GM08714 (cell line): ENCODE measurements around the gene CENPE.

ENCODE experiments used
- H3K4me3 ChIP-seq: fragments of 200-500 bp; sonication (Bioruptor generic); 2 replicates; pipeline ENCODE4 v1.5.1; 2014; ENCODE audit warnings: mild to moderate bottlenecking, low read length, inconsistent platforms
- ZNF274 ChIP-seq: IDR thresholded peaks from 2 replicates; pipeline ENCODE4 v1.6.1; 2012; ENCODE audit warnings: mild to moderate bottlenecking, low read depth, low read length

The CENPE gene

GRCh38 chr4:103099691-103100392, 98.3 kb downstream of the CENPE start, which contains the start of gene BDH2:
BDH2 (minus strand) TSS chr4:103099834; CDS start chr4:103096254, 3,580 bp downstream.
- TF ChIP-seq ZNF274: no peak
- H3K4me3 ChIP-seq: peak within 1 kb of the TSS; percentile 69

- peak overlapping the region; percentile 69 for H3K4me3 ChIP-seq
- TF ChIP-seq ZNF274: no peak
Observed at GRCh38 chr4:103098756-103099440, 99.2 kb downstream of the CENPE start.

- H3K4me3 ChIP-seq: no peak overlapping the region
Observed at GRCh38 chr4:103098341-103098740, 99.8 kb downstream of the CENPE start.

DNA sequence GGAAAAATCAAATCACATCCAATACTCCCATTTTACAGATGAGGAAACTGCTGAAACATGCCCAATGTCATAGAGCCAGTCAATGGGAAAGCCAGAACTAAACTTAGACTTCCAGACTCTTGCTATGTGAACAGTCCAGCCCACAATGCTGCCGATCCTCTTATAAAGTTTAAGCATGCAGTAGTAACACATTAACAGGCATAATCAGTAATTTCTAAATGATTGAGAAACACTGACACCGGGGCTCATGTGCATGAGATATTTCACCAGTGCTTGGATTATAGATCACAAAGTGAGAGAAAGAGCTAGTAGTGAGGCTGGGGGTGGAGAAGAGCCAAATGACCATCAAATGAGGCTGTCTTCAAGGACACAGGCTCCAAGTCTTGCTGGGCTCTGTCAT, 101.0 kb downstream of the CENPE start:
- no peak for TF ChIP-seq ZNF274
- no peak overlapping the region for H3K4me3 ChIP-seq

More at GRCh38 chr4:103098341-103098740, 99.8 kb downstream of the CENPE start:
- TF ChIP-seq ZNF274: no peak

- H3K4me3 ChIP-seq: no peak overlapping the region
- TF ChIP-seq ZNF274: no peak
Observed at GRCh38 chr4:103095080-103095479, 103.1 kb downstream of the CENPE start.

DNA sequence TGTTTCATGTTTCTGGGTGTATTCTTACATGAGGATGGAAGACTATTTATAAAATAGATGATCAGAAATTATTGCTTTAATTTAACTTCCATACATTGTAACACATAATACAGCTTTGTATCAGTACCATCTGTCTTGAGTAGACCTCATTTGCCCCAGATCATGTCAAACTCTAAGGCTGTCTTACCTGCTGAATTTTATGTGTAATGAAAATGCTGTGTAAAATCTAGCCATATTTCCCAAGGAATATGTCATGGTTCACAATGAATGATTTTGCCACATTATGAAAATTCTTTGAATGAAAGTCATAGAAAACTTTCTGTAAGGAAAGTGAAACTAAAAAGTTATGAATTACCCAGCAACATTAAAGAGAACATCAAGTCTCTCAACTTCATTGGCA, 105.9 kb downstream of the CENPE start:
- H3K4me3 ChIP-seq: no peak overlapping the region
- TF ChIP-seq ZNF274: no peak

DNA sequence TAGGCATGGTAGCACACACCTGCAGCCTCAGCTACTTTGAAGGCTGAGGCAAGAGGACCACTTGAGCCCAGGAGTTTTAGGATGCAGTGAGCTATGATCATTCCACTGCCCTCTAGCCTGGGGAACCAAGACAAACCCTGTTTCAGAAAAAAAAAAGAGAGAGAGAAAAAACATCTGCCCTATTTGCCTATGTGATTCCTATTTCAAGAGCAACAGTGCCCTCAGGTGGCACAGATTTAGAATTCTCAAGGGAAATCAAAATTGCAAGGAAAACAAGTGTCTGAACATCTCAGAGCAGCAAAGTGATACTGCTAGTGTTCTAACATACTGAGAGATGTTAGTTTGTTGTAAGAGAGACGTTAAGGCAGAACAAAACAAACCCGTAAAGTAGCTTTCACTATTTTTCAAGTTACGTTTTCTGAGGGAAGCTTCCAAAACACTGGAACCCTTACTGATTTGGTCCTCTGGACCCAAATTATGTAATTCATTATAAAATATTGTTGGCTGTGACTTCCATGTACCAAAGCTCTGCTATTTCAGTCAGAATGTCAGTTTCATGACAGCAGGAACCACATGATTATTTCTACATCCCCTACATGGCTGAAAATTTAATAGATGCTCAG, 106.4 kb downstream of the CENPE start:
- no peak for TF ChIP-seq ZNF274
- H3K4me3 ChIP-seq: no peak overlapping the region

DNA sequence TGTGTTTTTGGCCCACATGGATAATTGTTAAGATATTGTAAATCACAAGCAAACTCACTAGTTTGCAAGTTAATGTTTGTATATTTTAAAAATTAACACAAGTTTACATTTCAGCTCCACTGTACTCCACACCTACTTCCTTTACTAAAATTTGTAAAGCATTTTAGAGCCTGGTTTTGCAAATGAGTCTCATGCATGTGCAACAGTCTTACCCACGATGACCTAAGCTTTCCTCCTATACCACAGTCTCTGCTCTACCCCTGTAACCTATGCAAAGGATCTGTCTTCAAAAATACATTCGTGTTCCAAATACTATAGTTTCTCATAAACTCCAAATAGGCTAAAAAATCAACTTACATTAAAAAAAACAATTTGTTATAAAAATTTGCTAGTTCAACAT, 108.7 kb downstream of the CENPE start:
- TF ChIP-seq ZNF274: no peak
- no peak overlapping the region for H3K4me3 ChIP-seq

DNA sequence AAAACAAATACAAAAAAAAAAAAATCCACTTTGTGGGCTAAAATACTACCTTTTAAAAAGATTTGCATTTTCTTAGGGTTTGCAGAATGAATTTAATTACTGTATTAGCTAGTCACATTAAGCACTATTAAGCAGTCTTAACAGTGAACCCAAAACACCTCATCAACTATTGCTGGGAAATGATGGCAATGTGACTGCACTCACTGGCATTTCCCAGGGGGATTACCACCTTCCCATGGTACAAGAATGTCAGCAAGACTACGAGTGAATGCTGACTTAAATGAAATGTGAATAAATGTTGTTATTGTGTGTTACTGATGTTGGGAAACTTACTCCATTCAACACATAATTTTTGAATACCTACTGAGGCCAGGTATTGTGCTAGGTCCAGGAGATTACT, 111.6 kb downstream of the CENPE start:
- TF ChIP-seq ZNF274: no peak
- H3K4me3 ChIP-seq: no peak overlapping the region

DNA sequence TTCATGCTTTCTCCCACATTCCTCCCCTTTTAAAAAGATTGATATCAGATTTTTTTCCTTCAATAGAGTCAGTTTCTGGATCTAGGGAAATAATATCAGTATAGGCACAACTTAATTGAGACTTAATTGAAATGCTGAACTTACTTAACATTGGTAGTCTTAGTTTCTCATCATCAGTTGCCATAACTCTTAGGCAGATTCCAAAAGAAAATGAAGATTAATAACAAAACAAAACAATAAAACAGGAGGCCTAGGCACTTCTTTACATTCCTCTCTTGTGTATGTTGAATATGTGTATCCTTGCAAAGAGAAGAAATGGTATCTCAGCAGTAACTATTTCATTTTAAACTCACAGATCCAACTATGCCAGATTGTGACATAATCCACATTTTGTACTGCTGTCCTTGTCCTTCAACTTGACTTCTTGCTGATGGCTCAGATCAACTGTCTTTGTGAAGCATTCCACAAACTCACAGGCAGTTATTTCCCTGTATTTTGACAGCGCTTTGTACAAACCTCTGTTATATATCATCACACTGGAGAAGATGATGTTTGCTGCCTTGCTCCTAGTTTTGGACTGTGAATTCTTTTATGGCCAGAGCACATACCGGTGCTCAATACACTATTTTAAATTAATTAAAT, 112.5 kb downstream of the CENPE start:
- no peak for TF ChIP-seq ZNF274
- no peak overlapping the region for H3K4me3 ChIP-seq

GRCh38 chr4:103079621-103080020, 118.5 kb downstream of the CENPE start:
- no peak for TF ChIP-seq ZNF274
- no peak overlapping the region for H3K4me3 ChIP-seq

- no peak for TF ChIP-seq ZNF274
- H3K4me3 ChIP-seq: peak within 1 kb of the TSS; percentile 76
Observed at GRCh38 chr4:103076747-103077347, 121.3 kb downstream of the CENPE start, which contains the start of gene SLC9B2. SLC9B2 (minus strand) TSS chr4:103076761; CDS start chr4:103067550, 9,211 bp downstream.

DNA sequence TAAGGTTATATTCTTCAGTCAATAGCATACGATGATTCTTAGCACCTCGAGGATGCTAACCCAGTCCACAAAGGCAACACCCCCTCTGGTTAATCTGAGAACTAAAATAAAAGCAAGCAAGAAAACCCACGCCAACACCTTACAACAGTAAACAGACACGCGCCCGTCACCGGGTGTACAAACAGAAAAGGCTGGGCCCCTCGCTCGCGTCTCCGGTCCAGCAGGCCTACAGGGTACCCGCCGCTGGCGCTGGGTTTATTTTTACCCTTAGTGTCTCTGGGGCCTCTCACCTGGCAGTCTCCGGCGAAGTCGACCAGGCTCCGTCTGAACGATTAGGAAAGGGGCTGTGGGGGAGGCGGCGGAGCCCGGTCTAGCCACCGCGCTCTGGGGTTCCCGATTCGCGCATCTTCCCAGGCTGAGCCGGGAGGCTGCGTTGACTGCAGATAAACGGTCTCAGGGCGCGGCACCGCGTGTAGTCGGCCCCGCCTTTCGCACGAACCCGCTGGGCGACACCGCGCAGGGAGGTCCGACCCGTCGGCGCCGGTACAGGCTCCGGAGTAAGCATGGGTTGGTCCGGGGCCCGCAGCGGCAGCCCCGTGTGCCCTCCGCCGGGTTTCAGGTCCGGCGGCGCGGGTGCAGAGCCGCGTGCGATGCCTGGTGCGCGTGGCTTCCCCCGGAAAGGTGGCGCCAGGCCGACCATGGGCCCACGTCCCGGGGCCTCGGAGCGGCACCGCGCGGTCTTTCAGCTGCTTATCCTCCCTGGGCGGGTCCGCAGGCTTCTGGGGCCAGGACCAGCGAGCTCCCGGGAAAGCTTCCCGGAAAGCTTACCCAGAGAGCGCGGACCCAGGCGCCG, 122.0 kb downstream of the CENPE start:
- no peak for TF ChIP-seq ZNF274
- peak overlapping the region; percentile 76 for H3K4me3 ChIP-seq
